NT2/D1 (cell line): ENCODE results near the gene SH3D21.

ENCODE experiments used
- DNase-seq: peaks from one replicate; pipeline ENCODE4 v3.0.0-alpha.2; 2011; ENCODE audit warnings: low read depth, low spot score
- H3K27me3 ChIP-seq: 2 replicates; pipeline ENCODE4 v1.6.0; 2011; ENCODE audit warnings: mild to moderate bottlenecking; ENCODE audit not compliant: insufficient read length, insufficient read depth
- H3K36me3 ChIP-seq: 2 replicates; pipeline ENCODE4 v1.6.1; 2011; ENCODE audit warnings: mild to moderate bottlenecking, low read length, mixed read lengths; ENCODE audit not compliant: insufficient read depth, insufficient read length
- H3K4me1 ChIP-seq: 2 replicates; pipeline ENCODE4 v1.5.1; 2011; ENCODE audit not compliant: insufficient read depth, insufficient read length
- H3K4me3 ChIP-seq: 2 replicates; pipeline ENCODE4 v1.5.1; 2011; ENCODE audit warnings: low read depth; ENCODE audit not compliant: insufficient read length
- H3K9ac ChIP-seq: 2 replicates; pipeline ENCODE4 v1.6.0; 2011; ENCODE audit warnings: low read depth; ENCODE audit not compliant: insufficient read length
- H3K9me3 ChIP-seq: 2 replicates; pipeline ENCODE4 v1.5.1; 2011; ENCODE audit warnings: mild to moderate bottlenecking, low read length; ENCODE audit not compliant: insufficient read depth
- SUZ12 ChIP-seq: IDR thresholded peaks from 2 replicates; pipeline ENCODE4 v1.6.1; 2011; ENCODE audit not compliant: insufficient read length, insufficient read depth; ENCODE audit errors: extremely low read depth
- YY1 ChIP-seq: IDR thresholded peaks from 2 replicates; pipeline ENCODE4 v1.6.1; 2011; ENCODE audit not compliant: insufficient read length, insufficient read depth
- ZNF274 ChIP-seq: IDR thresholded peaks from 2 replicates; pipeline ENCODE4 v1.6.1; 2011; ENCODE audit warnings: mild to moderate bottlenecking, low read depth, low read length

Gene SH3D21

GRCh38 chr1:36324353-36324703 is 18.2 kb downstream of the SH3D21 start:
- H3K27me3 ChIP-seq = peaks cover 2% of the 10 kb centered on the region
- H3K4me3 ChIP-seq = peak overlapping the region; percentile 45
- no peak for DNase-seq
- peak overlapping the region; percentile 70 for H3K9ac ChIP-seq
- H3K9me3 ChIP-seq = no peaks in the 10 kb centered on the region
- H3K36me3 ChIP-seq = peaks cover 42% of the 10 kb centered on the region
- H3K4me1 ChIP-seq = peaks cover 34% of the 10 kb centered on the region
- TF ChIP-seq YY1 (no peak), ZNF274 (no peak), SUZ12 (no peak)

GRCh38 chr1:36326499-36326898 is 20.3 kb downstream of the SH3D21 start:
- Histone ChIP-seq H3K27me3 (no peaks in the 10 kb centered on the region), H3K4me1 (peaks cover 27% of the 10 kb centered on the region), H3K9ac (no peak overlapping the region), H3K4me3 (no peak overlapping the region), H3K9me3 (no peaks in the 10 kb centered on the region), H3K36me3 (peaks cover 23% of the 10 kb centered on the region)
- no peak for TF ChIP-seq SUZ12
- no peak for TF ChIP-seq YY1
- TF ChIP-seq ZNF274 = no peak
- no peak for DNase-seq

- H3K9me3 ChIP-seq = no peaks in the 10 kb centered on the region
- no peak for DNase-seq
- no peak for TF ChIP-seq ZNF274
Observed at GRCh38 chr1:36327421-36328087, 21.4 kb downstream of the SH3D21 start.

GRCh38 chr1:36328088-36328480 is 21.9 kb downstream of the SH3D21 start:
- Histone ChIP-seq H3K9me3 (no peaks in the 10 kb centered on the region), H3K27me3 (peaks cover 5% of the 10 kb centered on the region), H3K4me3 (no peak overlapping the region), H3K4me1 (peaks cover 15% of the 10 kb centered on the region), H3K36me3 (peaks cover 14% of the 10 kb centered on the region), H3K9ac (no peak overlapping the region)
- TF ChIP-seq SUZ12 (no peak), YY1 (no peak), ZNF274 (no peak)
- DNase-seq = no peak

More at GRCh38 chr1:36327421-36328087, 21.4 kb downstream of the SH3D21 start:
- H3K4me1 ChIP-seq = peaks cover 17% of the 10 kb centered on the region
- H3K36me3 ChIP-seq = peaks cover 14% of the 10 kb centered on the region
- no peak overlapping the region for H3K9ac ChIP-seq
- H3K4me3 ChIP-seq = no peak overlapping the region
- peaks cover 5% of the 10 kb centered on the region for H3K27me3 ChIP-seq

GRCh38 chr1:36328713-36329112 is 22.5 kb downstream of the SH3D21 start:
- H3K4me3 ChIP-seq = no peak overlapping the region
- TF ChIP-seq ZNF274 = no peak
- TF ChIP-seq YY1 = no peak
- TF ChIP-seq SUZ12 = no peak
- no peak overlapping the region for H3K9ac ChIP-seq
- peaks cover 15% of the 10 kb centered on the region for H3K4me1 ChIP-seq
- DNase-seq = no peak
- H3K36me3 ChIP-seq = peaks cover 14% of the 10 kb centered on the region
- H3K9me3 ChIP-seq = no peaks in the 10 kb centered on the region
- H3K27me3 ChIP-seq = peaks cover 5% of the 10 kb centered on the region

GRCh38 chr1:36329817-36330216 is 23.6 kb downstream of the SH3D21 start:
- H3K4me1 ChIP-seq = peaks cover 6% of the 10 kb centered on the region
- DNase-seq = no peak
- H3K4me3 ChIP-seq = no peak overlapping the region
- peaks cover 5% of the 10 kb centered on the region for H3K27me3 ChIP-seq
- no peaks in the 10 kb centered on the region for H3K9me3 ChIP-seq
- no peak overlapping the region for H3K9ac ChIP-seq
- peaks cover 14% of the 10 kb centered on the region for H3K36me3 ChIP-seq
- TF ChIP-seq SUZ12 (no peak), ZNF274 (no peak)

GRCh38 chr1:36330940-36331339 is 24.8 kb downstream of the SH3D21 start:
- Histone ChIP-seq H3K4me1 (peaks cover 4% of the 10 kb centered on the region), H3K27me3 (peaks cover 5% of the 10 kb centered on the region), H3K9me3 (no peaks in the 10 kb centered on the region), H3K36me3 (peaks cover 14% of the 10 kb centered on the region), H3K4me3 (no peak overlapping the region), H3K9ac (no peak overlapping the region)
- no peak for TF ChIP-seq ZNF274
- TF ChIP-seq YY1 = no peak
- no peak for TF ChIP-seq SUZ12
- no peak for DNase-seq
